Choroid plexus epithelial cell (primary cell): ENCODE data around the gene HPCA.

Experiments
- DNase-seq: peaks from one replicate; pipeline ENCODE4 v3.0.0-alpha.2; 2010; ENCODE audit warnings: low read depth
- H3K4me3 ChIP-seq: 2 replicates; pipeline ENCODE4 v1.5.1; 2011; ENCODE audit warnings: low read depth, mild to moderate bottlenecking, control low read depth, low read length, moderate library complexity
- CTCF ChIP-seq: conservative IDR thresholded peaks from 2 replicates; pipeline ENCODE4 v1.5.1; 2011; ENCODE audit warnings: low read depth, mild to moderate bottlenecking, control low read depth, inconsistent platforms, low read length, moderate library complexity

The HPCA gene

DNA sequence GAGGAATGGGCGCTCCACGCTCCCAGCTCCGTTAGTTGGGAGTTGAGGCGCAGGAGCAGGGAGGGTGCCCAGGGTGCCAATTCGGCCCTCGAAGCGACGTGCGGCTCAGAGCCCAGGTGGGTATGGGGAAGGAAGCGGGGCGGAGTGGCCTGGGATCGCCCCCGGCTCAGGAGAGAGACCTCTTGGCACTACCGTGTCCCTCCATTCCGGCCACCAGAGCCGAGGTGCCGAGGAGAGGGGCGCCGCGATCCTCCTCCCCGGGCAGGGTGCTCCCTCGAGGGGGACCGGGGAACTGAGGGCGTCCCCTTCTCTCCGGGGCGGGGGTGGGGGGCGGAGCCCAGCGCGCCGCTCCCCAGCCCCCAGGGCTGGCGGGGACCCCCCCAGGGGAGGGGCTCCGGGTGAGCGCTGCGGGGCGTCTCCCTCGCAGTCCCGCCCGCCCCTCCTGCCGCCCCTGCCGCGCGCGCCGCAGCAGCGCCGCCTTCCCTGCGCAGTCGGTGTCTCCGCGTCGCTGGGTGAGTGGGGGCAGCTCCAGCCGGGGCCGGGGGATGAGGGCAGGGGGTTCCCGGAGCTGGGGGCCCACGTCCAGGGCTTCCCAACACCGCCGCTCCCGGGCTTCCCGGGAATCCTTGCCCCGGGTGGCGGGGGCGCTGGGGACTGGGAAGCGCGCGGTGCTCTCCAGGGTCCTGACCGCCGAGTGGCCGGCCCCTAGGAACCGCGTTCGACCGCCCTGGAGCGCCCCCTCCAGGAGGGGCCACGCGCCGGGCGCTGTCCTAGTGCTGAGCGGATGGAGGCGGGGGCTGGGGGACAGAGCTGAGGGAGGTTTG, at the start of gene HPCA:
Gene HPCA (plus strand): TSS at position 488 of the 824 bp plus-strand sequence. CDS start 2,408 bp downstream, outside the sequence.
- peak; percentile 57 for DNase-seq
- TF ChIP-seq CTCF = peak; percentile 76
- peak within 1 kb of the TSS; percentile 24 for H3K4me3 ChIP-seq

- TF ChIP-seq CTCF = no peak
Measured at GRCh38 chr1:32848354-32849063, 37.8 kb upstream of the HPCA start.

DNA sequence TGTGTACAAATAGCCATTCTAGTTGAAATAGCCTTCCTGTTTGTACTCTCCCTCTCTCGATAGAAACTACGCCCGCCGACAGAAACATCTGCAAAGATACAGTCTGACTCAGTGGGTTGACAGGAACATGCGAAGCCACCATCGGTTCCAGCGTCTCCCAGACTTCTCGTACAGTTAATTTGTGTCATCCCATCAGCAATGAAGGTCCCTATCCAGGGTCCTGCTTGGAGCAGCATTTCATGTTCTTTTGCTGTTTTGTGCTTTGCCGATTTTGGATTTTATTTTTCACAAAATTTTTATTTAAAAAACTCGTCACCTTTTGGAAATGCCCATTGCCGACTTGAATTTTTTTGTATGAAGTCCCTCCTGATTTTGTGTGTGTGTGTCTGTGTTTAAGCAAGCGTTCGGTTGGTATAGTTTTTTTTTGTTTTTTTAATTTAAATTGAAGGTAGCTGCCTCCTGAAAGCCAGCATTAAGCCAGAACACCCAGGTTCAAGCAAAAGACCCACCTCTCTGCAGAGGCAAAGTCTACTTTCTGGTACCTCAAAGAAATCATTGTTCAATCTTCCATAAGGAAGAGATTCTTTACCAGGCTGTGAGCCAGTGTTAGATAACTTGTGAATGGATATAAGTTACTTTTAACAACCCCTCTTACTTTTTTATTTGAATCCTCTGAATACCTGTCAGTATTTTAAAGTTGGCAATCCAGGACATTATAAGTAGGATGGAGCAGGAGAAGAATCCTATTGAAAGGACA, 30.3 kb upstream of the HPCA start:
- H3K4me3 ChIP-seq = no peak overlapping the region
- no peak for TF ChIP-seq CTCF
- DNase-seq = no peak

More at GRCh38 chr1:32848354-32849063, 37.8 kb upstream of the HPCA start:
- DNase-seq = no peak
- H3K4me3 ChIP-seq = no peak overlapping the region

- no peak overlapping the region for H3K4me3 ChIP-seq
- TF ChIP-seq CTCF = no peak
- no peak for DNase-seq
Measured at GRCh38 chr1:32858136-32858535, 28.2 kb upstream of the HPCA start.

DNA sequence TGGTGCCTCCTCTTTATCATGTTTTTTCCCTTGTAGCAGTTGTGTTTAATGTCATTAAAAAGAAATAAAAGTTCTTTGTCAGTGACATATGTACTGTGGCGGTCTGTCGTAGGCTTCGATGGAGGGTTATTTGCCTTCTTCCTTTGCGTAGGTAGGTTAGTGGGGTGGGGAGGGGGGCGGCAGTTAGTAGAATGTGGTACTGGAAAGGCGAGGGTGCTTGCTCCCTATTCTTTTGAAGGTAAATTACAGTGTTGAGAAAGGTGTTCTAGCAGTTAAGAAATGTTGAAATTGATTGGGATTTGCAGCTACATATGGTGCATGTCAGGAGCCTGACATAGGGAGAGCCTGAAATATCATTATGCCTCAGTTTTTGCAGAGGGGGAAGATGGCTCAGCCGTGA, 27.5 kb upstream of the HPCA start:
- no peak overlapping the region for H3K4me3 ChIP-seq
- TF ChIP-seq CTCF = no peak
- DNase-seq = no peak

DNA sequence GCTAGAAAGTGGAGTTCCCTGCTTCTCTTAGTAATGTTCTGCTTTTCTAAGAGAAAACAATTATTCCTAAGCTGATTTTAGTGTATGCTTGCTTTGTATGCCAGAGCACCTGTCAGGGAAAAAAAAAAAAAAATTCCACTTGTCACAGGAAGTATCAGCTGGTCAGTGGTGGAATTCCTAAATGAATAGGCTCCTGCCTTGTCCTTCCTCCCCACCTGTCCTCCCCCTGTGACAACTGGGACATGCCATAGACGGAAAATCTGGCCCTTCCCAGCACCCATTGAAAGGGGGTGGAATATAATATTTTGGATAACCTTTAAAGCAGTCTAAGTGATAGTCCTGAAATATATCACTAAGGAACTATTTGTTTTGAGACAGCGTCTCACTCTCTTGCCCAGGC, 26.4 kb upstream of the HPCA start:
- no peak for DNase-seq
- no peak overlapping the region for H3K4me3 ChIP-seq
- TF ChIP-seq CTCF = no peak
